ENCODE measurements around the gene SLC40A1.

Gene SLC40A1

DNA sequence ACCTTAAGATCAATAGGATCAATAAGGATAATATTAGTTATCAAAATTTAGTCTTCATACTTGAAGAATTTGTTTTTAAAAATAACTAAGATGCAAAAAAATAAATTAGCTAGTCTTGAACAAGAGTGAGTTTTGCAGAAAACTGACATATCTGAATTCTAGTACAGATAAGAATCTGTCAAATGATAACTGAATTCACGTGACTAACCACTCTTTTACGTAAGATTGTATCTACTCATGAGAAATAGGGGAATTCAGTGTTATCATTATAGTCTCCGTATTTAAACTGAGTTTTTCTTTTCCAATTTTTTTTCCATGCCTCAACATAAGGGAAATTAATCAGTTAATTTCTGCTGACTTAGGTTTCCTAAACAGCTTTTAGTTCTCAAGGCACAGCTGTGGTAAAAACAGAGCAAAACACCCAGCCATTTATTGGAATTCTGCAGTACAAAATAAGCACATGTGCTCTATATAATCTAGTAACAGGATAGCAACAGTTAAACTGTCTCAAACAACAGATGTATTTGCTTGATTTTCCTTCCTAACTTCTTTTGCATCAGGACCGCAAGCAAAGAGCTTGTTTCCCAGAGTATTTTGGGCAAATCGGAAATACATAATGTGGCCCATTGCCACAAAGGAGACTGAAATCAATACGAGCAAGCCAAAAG is 19.1 kb downstream of the SLC40A1 start:
- DNase-seq: no peak

DNA sequence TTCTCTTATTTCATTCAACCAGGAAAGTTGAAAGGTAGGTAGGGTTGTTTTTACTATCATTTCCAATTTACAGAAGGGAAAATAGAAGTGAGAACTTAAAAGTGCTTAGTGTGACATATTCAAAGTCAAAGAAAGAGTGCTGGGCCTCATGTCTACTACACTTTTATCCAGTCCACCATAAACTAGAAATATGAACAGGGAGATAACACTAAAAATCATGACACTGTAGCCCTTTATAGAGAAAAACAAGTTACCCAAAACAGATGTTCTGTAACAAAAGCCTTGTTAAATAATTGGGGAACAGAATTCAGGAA is 20.4 kb downstream of the SLC40A1 start:
- no peak for DNase-seq

DNA sequence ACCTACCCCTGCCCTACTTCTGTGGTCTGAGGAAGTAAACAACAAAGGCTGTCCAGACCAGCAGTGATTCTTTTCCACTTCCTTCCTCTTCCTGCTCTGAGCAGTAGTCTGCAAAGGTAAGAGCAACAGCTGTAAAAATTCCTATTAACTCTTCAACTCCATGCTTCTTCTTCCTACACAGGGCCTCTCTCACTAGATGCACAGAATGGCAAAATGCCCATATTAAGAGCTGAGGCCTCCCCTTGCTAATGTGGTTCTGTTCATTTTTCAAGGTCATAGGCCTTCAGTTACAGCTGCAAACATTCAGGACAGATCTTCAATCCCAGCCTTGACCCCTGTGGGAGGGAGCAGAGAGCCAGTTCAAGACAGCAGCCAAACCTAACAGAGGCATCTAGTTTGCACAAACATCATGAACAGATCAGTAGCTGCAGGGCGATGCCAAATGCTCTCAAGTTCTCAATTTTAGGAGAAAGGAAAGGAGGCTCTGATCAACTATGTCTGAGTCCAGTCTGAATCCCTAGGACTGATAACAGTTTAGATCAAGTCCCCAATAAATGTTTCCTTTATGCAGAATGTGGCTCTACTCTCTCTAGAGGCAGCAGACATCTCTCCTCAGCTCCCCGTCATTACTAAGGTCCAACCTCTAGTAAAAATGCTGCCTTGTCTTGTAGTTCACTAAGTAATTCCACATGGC is 20.9 kb downstream of the SLC40A1 start:
- DNase-seq: no peak

DNA sequence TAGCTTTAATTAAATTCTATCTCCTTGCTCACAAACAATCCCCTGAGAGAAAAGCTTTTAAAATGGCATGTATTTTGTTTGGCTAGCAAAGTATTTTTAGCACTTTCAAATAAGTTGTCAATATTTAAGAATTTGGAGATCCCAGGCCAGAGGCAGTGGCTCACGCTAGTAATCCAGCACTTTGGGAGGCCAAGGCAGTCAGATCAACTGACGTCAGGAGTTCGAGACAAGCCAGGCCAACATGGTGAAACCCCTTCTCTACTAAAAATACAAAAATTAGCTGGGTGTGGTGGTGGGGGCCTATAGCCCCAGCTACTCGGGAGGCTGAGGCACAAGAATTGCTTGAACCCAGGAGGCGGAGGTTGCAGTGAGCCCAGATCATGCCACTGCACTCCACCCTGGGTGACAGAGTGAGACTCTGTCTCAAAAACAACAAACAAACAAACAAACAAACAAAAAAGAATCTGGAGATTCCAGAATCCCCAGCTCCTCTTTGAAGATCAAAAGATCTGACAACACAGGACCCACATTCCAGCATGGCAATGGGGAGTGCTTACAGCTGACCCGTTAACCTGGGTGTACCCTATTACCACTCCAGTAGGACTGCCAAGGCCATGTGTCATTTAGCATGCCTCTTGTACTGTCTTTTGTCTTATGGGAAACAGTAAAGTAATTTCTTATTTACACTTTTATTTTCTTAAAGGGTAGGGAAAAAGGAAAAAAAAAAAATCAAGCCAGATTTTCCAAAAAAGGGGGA is 21.9 kb downstream of the SLC40A1 start:
- DNase-seq: no peak

DNA sequence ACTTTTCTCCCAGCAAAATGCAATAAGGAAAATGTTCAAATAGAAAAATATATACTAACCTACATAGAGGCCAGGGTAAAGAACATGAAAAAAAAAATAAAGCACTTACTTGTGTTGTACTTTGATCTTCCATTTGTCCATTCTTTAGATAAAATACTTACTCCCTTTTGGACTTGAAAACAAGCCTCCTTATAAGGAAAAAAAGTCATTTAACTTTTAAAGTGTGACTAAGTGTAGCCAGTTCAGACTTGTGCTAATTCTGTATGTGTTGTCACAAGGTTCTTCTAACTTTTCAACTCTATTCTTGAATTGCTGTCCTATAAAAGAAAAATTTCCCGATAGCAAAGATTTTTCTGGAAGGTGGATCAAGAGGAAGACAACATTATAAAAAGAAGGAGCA is 23.2 kb downstream of the SLC40A1 start:
- no peak for DNase-seq

DNA sequence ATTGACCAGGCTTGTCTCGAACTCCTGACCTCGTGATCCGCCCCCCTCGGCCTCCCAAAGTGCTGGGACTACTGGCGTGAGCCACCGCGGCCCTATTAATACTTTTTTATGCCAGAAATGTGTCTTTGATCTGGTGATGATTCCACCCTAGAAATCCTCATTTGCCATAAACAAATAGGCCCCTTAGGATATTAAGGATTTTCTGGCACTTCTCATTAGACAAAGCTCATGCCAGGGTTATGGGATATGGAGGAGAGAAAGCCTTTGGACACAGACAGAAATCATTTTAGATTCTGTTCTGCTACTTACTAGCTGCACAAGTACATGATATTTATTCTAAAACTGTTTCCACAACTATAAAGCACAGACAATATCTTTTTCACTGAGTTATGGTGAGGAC is 24.1 kb downstream of the SLC40A1 start:
- no peak for DNase-seq

DNA sequence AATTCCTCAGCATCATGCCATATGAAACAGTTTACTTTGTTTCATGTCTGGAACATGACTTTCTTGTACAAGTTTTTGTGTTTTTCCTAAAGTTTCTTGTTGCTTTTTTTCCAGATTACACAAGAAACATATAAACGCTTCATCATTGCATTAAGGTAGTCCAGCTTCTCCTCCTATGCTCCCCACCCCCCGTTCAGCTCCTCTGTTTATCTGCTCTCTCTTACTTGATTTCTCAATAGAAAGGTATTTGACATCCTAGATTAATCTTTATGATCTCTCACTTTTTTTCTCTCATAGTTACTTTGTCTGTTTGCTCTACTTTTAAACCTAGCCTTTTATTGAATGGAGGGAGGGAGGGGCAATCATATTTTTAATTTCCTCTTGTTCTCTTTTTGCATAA is 25.4 kb downstream of the SLC40A1 start:
- no peak for DNase-seq

DNA sequence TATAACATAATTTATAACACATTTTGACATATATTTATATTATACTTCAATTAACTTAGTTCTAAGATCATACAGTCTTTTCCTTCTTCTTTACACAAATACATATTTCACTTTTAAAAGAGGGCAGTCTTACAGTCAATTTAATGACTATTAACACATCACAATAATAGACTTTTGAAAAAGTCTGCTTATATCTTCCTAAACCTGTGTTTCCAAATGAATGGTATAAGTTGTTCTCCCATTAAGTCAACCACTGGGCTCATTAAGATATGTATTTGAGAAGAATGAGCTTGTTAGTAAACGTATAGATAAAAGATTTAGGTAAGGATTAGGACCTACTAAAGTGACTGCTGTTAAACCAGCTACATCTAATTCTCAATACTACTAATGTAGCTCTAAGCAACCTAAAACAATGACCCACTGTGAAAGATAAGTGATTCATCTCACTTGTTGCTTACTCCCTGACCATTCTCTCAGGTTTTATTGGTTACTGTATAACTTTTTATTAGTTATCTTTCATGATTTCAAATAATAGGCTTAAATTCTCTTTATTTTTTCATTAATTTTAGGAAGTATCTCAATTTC is 27.0 kb downstream of the SLC40A1 start:
- DNase-seq: no peak

DNA sequence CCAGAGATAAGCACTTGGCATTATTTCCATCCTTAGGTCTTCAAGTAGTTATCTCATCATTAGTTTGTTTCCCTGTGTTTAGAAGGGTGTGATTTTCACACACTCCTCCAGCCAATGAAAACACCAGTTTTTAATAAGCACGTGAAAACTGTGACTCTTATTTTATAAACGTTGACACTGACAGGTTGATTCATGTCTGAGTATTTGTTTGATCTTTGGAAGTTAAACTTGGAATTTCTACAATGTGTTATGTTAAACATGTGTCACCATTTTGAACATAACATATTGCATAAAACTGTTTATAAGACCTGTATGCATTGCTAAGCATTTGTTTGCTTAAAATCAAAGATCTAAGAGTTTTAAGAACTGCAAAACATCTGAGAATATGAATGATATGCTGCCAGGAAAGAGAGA is 27.6 kb downstream of the SLC40A1 start:
- DNase-seq: no peak

DNA sequence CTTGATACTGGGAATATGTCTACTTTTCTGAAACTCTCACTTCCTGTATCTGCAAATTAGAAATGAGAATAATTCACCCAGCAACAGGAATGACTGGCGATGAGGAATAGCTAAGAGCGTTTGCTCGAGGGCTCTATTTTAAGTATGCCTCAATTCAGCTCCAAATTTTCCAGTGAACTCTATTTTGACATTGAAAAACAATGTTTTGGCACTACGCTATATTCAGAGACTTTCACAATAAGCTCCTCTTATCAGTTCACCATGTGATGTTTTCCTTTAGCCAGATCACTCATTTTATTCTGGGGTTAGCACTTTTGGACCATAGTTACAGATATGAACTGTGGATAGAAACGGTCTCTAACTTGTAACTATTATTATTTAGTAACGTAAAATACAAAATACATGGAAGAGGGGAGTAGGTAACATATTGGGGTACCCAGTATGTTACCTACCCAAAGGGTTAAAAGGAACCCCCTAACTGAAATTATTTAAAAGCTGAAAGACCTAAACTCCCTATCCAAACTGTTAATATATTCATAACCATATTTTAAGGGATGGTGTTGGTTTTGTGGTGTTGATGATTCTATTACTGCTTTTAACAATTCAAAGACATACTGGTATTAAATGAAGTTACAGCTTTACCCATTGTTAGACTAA is 28.1 kb downstream of the SLC40A1 start:
- DNase-seq: no peak

DNA sequence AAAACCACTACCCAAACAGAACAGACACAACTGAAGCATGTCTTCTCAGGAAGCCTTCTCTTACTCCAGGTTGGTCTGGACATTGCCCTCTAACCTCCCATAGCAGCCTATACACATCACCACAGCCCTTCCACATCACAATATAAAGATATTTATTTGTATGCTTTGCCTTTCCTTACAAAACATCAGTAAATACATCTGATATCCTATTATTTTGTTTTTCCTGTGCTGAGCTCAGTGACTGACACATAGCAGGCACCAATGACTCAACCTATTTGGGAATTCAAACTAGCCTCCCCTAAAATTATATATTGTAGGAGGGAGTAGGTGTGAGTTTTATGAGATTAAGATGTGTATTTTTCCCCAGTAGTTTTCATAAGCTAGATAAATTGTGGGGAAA is 28.8 kb downstream of the SLC40A1 start:
- DNase-seq: no peak

DNA sequence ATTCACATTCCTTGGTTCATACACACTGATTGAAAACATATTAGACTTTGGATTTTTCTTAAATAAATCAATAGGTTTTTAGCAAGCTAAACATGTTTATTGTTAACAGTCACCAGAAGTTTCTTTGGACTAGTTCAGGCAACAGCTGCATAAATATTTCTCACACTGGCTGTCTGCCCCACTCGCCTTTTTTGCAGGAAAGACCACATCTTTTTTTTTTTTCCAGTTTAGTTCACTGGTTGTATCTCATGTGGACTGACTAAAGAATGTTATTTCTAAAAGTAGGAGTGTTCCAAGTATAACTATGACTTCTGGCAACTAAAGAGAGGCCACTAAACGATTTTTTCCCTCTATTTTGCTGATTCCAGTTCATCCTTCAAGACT is 31.1 kb downstream of the SLC40A1 start:
- DNase-seq: no peak

DNA sequence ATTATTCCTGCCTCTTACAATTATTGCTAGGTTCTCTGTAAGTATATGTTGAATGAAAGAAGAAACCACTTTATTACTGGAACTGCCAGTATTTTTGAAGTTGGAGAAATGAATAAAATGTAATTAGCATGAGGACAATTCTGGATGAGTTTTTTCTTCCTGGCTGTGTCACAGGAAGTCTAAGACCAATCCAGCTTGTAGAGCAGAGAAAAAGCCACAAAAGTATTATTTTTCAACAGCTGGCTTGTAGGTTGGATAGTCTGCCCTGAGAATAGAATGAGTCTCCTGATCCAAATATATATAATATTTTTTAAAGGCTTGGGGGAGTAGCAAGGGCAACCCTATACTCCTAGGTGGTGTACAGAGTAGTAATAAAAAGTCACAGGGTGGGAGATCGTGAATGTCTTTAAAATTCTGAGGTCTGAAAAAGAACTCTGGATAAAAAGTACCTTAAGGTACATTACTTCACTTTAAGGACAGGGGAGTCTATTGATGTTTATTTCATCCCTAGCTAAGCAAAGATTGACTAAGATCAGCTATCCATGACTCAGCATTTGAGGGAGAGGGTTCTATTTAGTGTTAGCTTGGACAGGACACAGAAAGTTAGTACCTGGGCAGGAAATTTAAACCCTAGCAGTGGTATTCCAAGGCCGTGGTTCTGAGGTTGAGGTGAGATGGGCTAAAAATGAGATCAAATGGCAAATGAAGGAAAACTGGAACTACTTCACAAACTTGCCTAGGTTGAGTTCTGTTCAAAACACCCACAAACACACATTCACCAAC is 31.7 kb downstream of the SLC40A1 start:
- no peak for DNase-seq

DNA sequence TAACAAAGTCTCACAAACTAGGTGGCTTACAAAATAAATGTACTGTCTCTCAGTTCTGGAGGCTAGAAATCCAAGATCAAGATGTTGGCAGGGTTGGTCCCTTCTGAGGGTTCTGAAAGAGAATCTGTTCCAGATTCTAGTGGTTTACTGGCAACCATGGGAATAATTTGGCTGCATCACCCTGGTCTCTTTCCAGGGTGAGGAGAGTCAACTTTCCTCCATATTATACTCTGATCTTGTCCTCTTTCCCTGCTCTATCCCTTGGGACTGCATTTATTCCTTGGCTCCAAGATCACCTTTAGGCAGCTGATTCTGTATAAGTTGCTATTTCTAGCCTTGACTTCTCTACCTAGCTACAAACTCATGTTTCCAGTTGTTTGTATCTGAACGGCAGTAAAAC is 35.2 kb downstream of the SLC40A1 start:
- DNase-seq: no peak

DNA sequence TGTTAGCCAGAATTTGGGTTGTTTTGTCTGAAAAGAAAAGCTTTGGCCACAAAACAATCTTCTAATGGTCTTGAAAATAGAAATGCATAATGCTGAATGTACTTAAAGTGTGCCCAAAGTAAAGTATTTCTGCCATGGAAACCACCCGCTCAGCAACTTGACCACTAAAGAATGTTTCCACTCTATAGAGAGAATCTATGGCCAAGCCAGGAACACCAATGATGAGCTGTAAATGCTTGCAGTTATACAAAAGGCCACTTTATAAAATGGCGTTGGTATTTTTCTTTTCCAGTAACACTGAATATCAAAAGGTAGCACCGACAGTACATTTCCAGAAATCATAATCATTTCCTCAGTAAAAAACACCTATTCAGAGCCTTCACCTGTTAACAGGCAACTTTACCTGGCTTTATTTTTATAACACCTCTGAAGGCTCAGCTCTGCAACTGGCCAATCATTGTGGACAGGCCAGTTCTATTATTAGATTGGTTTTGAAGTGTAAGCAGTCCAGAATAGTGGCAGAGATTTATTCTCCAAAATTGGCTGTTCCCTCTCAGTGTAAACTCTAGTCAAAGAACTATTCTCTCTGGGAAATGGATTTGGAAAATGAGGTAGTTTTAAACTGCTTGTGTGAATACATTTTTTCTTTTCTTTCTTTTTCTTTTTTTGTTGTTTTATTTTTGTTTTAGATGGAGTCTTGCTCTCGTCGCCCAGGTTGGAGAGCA is 36.1 kb downstream of the SLC40A1 start:
- no peak for DNase-seq

DNA sequence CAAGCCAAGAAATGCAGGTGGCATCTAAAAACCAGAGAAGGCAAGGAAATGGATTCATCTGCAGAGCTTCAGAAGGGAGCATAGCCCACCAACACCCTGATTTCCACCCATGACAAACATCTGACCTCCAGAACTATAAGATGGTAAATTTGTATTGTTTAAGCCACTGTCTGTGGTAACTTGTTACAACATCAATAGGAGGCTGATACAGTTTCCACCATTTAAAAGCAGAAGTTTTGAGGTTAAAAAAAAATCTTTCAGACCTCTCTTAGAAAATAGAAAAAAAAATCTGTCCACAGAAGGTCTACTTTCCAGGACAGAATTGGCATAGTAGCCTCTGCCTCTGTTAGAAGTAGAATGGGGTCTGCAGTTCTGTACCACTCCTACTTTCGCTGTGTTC is 37.2 kb downstream of the SLC40A1 start:
- DNase-seq: no peak

DNA sequence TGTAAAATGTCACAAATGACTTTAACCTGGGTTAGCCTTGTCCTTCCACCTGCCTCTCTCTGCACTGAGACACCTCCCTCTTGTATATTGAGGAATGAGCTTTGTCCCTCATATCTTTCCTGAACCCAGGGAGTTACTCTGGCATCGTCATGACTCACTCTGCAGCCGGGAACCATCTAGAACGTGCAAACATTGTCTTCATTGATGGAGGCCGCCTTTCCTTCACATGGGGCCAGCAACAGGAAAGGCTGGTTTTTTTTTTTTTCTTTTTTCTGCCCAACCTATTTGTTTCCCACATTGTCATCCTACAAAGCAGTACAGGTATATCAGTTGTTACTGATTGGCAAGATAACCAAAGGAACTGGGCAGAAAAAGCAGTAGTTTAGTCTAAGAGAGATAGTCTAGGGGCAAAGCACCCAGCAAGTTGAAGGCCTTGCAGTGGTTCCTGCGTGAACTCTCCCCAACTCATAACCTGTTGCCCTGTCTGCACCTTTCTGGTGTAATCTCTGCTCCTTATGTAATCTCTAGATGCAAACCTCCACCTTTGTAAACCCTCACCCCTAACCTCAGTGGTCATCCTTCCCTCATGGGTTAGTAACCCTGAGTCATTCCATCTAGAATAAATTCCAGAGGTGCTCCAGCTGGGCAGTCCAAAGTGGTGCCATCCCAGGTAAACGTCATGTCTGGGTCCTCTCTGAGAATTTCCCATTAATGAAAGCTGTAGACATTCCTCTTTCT is 38.3 kb downstream of the SLC40A1 start:
- DNase-seq: no peak

DNA sequence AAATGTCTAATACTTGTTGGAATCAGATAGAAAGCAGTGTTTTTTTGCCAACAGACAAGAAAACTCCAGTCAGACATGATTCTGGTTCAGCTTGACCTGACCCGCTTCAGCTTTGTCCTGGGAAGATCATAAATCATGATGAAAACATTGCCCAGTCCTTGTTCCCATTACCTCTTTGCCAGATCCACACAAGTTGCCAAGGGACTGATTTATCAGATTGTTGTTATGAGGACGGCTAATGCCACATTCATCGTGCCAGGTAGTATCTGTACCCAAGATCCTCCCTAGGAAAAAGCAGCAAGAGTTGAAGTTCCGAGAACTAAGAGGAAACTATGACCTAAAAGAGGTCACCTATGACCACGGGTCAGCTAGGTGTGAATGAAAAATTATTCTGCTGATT is 39.0 kb downstream of the SLC40A1 start:
- no peak for DNase-seq

DNA sequence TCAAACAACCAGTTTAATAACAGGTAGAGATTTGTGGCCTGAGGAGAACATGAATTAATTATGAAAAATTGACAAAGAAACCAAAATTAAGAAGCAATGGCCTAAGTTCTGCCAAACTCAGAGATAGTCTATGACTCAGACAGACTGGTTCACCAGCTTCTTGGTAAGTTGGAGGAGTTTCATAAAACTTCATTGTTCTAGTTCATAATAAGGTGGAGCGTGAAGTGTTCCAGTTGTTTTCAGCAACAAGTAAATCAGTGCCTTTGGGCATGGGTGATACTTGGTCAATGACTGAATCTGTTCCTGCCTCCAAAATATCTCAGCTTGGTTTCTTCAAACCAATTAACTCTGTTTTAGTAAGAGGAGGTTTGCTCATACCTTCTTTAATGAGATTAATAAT is 40.0 kb downstream of the SLC40A1 start:
- DNase-seq: no peak

DNA sequence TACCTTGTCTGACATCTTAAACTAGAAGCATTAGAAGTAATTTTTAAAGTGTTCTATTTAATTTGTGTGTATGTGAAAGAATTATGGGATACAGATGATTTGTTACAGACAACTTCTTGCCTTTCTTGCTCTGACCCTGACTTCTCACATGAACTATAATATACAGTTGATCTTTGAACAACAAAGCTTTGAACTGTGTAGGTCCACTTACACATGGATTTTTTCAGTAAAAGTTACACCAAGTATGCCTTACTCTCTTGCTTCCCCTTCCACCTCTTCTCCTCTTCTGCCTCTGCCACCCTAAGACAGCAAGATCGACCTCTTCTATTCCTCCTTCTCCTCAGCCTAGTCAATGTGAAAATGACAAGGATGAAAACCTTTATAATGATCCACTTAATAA is 42.2 kb downstream of the SLC40A1 start:
- DNase-seq: no peak

DNA sequence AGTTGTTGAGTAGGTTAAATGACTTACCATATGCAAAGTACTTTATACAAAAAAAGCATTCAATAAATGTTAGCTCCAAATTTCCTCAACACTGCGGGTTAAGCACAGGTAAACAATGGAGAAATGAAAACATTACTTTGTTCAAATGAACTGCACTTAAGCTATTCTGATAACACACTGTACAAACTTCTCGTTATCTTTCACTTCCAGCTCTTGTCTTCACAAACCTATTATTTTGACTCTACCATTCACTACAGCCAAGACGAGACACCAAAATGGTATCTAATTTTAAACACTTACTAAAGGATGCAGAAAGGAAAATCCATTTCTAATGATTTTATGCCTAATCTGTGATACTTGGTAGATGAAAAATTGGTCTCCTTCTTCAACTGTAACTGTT is 43.8 kb downstream of the SLC40A1 start:
- DNase-seq: no peak

Measured in inflammatory macrophage treated with lipopolysaccharide for 1 hour (primary cell).